ENCODE results near the gene THAP4. TPM values are rescaled to one million over a fixed set of nuclear protein-coding genes. Genes with fewer than 3 reads are reported as not detected.

Gene THAP4
- total RNA-seq, 2 experiments from 2014 or later, result 43.7 to 44.5 TPM

DNA sequence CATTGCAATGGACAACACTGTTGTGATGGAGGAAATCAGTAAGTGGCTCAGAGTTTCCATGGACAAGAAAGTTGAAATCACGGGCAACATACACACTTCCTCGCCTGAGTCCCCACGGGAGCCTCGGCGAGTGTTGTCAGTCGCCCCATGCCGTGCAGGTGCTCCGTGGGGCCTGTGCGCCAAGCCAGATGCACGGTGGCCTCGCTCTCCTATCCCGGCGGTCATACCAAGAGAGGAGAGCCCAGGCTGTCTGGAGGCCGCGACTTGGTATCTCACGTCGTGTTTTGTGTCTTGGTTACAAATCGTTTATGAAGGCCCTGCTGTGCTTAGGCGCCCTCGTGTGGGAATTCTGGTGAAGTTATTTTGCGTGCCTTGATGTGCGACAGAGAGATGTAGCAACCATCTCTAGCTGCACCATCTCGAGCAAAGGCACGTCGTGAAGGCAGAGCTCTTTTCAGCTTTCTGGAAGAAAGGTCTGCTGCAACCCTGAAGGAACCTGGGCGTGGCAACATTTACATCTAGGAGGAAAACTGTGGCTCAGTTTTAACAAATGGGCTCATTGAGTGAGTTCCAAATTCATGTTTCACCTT is 22.3 kb upstream of the THAP4 start:
- H3K27ac Mint-ChIP-seq, result no peak overlapping the region
- no peaks in the 10 kb centered on the region for H3K27me3 Mint-ChIP-seq
- no peaks in the 10 kb centered on the region for H3K9me3 Mint-ChIP-seq
- POLR2A ChIA-PET, result no interaction called here
- peak; percentile 59 for DNase-seq
- intact Hi-C loops (cut with micrococcal nuclease), result no loop called here
- H3K36me3 Mint-ChIP-seq, result peaks cover 36% of the 10 kb centered on the region
- H3K4me3 Mint-ChIP-seq, result no peak overlapping the region
- CTCF ChIA-PET, result interaction anchor here (0.7 to 2.1 kb wide), 8 partner anchors 9 to 808 kb away, joined by 3 to 11 read pairs (median 4); no protein-coding TSS in a partner anchor
- H3K4me1 Mint-ChIP-seq (ENCODE audit: low read depth), result no peaks in the 10 kb centered on the region

DNA sequence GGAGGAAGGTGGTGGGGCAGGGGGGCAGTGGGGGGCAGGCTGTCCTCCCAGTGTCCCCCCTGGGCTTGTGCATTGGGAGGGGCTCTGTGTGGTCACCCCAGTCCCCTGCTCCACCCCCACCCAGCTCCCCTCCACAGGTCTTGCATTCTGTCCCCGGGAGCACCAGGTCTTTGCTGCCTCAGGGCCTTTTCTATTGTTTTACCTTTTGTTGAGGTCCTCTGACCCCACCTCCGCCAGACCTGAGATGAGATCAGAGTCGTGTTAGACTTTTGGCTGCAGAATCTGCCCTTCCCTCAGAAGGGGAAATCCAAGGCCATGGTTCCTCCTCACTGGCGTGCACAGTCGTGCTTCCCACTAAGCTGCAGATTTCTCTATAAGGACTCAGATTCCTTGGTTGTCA is 21.3 kb upstream of the THAP4 start:
- H3K9me3 Mint-ChIP-seq, result no peaks in the 10 kb centered on the region
- no peak overlapping the region for H3K4me3 Mint-ChIP-seq
- intact Hi-C loops (cut with micrococcal nuclease), result no loop called here
- DNase-seq, result no peak
- H3K27ac Mint-ChIP-seq, result no peak overlapping the region
- H3K27me3 Mint-ChIP-seq, result no peaks in the 10 kb centered on the region
- ChIA-PET CTCF (interaction anchor here (1.0 to 2.1 kb wide), 3 partner anchors 16 to 807 kb away, joined by 4 to 11 read pairs (median 4); no protein-coding TSS in a partner anchor), POLR2A (no interaction called here)
- H3K4me1 Mint-ChIP-seq (ENCODE audit: low read depth), result no peaks in the 10 kb centered on the region
- H3K36me3 Mint-ChIP-seq, result peaks cover 38% of the 10 kb centered on the region

DNA sequence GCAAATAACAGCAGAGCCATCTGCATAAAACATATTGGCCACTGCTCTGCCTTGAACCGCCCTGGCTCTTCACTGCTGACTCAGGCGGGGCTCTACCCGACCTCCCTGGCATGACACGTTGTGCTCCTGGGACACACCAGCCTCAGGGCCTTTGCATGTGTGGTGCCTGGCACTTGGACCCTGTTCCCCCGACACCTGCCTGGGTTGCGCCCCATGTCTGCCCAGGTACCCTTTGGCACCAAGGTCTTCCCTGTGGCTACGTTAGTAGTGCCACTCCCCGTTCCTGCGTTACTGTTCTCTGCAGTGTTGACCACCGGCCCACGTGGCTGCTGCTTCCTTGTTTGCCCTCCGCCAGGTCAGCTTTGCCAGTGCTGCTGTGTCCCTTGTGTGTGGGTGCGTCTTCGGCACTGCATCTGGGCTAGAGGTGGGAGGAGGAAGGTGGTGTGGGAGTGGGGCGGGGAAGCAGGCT is 20.9 kb upstream of the THAP4 start:
- H3K9me3 Mint-ChIP-seq, result no peaks in the 10 kb centered on the region
- ChIA-PET CTCF (interaction anchor here (1.0 to 2.1 kb wide), 3 partner anchors 15 to 806 kb away, joined by 4 to 11 read pairs (median 4); no protein-coding TSS in a partner anchor), POLR2A (no interaction called here)
- H3K36me3 Mint-ChIP-seq, result peaks cover 38% of the 10 kb centered on the region
- no peak for DNase-seq
- no peak overlapping the region for H3K27ac Mint-ChIP-seq
- H3K4me1 Mint-ChIP-seq (ENCODE audit: low read depth), result no peaks in the 10 kb centered on the region
- no peaks in the 10 kb centered on the region for H3K27me3 Mint-ChIP-seq
- intact Hi-C loops (cut with micrococcal nuclease), result no loop called here
- H3K4me3 Mint-ChIP-seq, result no peak overlapping the region

DNA sequence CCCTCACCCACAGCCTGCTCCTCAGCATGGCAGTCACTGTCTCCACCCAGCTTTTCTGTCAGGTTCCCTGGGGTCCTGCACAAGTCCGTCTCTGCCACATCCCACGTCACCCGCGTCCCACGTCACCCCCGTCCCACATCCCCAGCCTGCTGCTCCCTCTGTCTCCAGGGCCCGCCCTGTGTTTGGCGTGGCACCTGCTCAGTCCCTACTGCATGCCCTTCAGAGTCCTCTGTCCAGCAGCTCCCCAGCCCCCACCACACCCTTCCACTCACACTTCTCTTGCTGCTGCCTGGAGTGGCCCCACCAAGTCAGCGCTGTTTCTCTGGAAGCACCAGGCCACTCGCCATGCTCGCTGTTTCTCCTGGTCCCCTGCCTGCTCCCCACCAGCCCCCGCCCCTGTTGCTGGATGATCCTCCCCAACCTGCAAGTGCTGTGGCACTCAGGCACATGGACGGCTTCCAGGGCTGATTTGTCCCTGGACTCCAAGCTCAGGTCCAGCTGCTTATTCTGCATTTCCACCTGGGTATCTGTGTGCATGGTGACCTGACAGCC is 19.3 kb upstream of the THAP4 start:
- no peak overlapping the region for H3K4me3 Mint-ChIP-seq
- no peaks in the 10 kb centered on the region for H3K27me3 Mint-ChIP-seq
- peaks cover 43% of the 10 kb centered on the region for H3K36me3 Mint-ChIP-seq
- ChIA-PET POLR2A (no interaction called here), CTCF (no interaction called here)
- no peak for DNase-seq
- H3K27ac Mint-ChIP-seq, result no peak overlapping the region
- intact Hi-C loops (cut with micrococcal nuclease), result no loop called here
- H3K9me3 Mint-ChIP-seq, result no peaks in the 10 kb centered on the region
- no peaks in the 10 kb centered on the region for H3K4me1 Mint-ChIP-seq (ENCODE audit: low read depth)

DNA sequence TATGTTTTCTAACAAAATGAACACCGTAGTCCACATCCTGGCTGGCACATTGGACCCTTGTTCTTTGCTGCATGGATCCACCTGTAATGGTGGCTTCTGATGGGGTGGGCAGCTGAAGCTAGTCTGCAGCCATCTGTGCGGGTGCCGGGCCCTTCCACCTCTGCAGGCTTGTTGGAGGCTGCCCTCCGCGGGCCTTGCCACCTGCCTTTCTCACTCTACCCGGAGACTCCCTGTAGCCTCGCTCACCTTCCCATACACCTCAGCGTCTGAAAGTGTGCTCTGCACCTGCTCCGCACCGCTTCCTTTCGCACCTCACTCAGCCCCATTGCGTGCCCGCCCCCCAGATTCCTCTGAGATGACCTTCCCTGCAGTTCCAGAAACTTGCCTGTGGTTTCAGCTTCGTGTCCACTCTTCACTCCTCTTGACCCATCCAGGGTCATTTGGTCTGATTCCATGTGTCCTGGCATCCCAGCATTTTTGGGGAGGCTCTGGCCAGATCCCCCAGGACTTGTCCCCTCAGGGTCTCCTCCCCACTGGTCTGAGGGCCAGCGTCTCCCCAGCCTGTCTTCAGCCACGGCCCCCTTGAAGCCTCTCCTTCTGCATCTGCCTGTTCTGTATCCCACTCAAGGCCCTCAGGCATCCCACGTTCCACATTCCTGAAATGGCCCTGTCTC is 18.7 kb upstream of the THAP4 start:
- intact Hi-C loops (cut with micrococcal nuclease), result no loop called here

DNA sequence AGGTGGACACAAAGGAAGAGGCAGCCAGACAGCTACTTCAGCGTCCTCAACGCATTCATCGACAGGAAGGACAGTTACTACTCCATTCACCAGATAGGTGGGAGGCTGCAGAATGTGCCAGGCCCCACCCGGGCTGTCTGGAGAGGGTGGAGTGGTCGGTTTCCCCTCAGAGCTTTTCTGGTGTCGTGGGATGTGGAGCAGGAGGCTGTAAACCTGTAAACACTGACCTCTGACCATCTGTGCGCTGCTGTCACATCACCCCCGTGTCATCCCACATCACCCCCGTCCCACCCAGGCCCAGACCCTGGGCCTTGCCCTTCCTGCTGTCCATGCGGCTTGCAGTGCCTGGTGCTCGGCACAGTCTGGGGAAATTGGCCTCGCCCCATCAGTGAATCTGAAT is 17.6 kb upstream of the THAP4 start:
- ChIA-PET POLR2A (no interaction called here), CTCF (no interaction called here)
- no peak overlapping the region for H3K27ac Mint-ChIP-seq
- DNase-seq, result no peak
- intact Hi-C loops (cut with micrococcal nuclease), result no loop called here
- H3K4me3 Mint-ChIP-seq, result no peak overlapping the region
- no peaks in the 10 kb centered on the region for H3K27me3 Mint-ChIP-seq
- H3K9me3 Mint-ChIP-seq, result no peaks in the 10 kb centered on the region
- H3K4me1 Mint-ChIP-seq (ENCODE audit: low read depth), result no peaks in the 10 kb centered on the region
- H3K36me3 Mint-ChIP-seq, result peaks cover 33% of the 10 kb centered on the region

More for the DNA sequence above, 18.7 kb upstream of the THAP4 start:
- no peaks in the 10 kb centered on the region for H3K4me1 Mint-ChIP-seq (ENCODE audit: low read depth)
- CTCF ChIA-PET, result no interaction called here
- H3K27me3 Mint-ChIP-seq, result no peaks in the 10 kb centered on the region
- H3K9me3 Mint-ChIP-seq, result no peaks in the 10 kb centered on the region
- H3K36me3 Mint-ChIP-seq, result peaks cover 40% of the 10 kb centered on the region
- POLR2A ChIA-PET, result no interaction called here
- no peak overlapping the region for H3K27ac Mint-ChIP-seq
- no peak for DNase-seq
- H3K4me3 Mint-ChIP-seq, result no peak overlapping the region

DNA sequence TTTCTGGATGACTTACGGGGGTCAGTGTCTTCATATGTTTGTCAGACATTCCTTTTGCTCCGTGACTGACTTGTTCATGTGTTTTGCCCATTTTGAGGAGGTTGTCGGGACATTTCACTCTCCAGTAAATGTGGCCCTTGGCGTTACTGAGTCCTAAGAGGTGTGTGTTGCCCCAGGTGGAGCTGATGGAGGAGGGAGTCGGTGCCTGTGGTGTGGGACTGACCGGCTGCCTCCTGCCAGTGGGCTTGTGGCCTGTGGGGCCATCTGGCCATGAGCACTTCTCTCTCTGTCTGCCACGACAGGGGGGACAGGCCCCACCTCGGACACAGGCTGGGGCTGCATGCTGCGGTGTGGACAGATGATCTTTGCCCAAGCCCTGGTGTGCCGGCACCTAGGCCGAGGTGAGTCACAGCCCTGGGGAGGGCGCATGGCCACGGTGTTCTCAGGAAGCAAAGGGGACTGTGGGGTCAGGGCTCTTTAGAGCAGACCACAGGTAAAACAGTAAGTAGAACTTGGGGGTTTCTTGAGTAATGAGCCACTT is 16.3 kb upstream of the THAP4 start:
- intact Hi-C loops (cut with micrococcal nuclease), result no loop called here
- no peak overlapping the region for H3K27ac Mint-ChIP-seq
- peaks cover 26% of the 10 kb centered on the region for H3K36me3 Mint-ChIP-seq
- no peak for DNase-seq
- H3K27me3 Mint-ChIP-seq, result no peaks in the 10 kb centered on the region
- peaks cover 4% of the 10 kb centered on the region for H3K4me1 Mint-ChIP-seq (ENCODE audit: low read depth)
- no peaks in the 10 kb centered on the region for H3K9me3 Mint-ChIP-seq
- ChIA-PET POLR2A (no interaction called here), CTCF (no interaction called here)
- no peak overlapping the region for H3K4me3 Mint-ChIP-seq

DNA sequence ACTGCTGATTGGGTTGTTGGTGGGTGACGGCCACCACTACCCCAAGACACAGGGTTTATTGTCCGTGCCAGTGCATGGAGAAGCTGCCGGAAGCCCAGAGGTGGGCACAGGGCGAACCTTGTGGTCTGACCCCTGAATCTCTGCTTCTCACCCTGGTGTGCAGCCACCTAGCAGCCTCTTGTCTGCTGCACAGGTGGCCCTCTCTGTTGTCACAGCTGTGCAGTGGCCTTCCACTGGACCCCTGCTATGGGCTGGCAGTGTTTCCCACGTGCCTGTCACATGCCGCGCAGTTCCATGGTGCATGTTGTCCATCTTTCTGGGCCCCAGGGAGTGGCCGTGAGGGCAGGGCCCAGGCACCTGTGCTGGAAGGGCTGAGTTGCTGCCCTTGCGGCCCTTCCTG is 15.8 kb upstream of the THAP4 start:
- H3K27me3 Mint-ChIP-seq, result no peaks in the 10 kb centered on the region
- H3K27ac Mint-ChIP-seq, result no peak overlapping the region
- POLR2A ChIA-PET, result no interaction called here
- H3K4me3 Mint-ChIP-seq, result no peak overlapping the region
- intact Hi-C loops (cut with micrococcal nuclease), result no loop called here
- peaks cover 24% of the 10 kb centered on the region for H3K36me3 Mint-ChIP-seq
- no peak for DNase-seq
- no peaks in the 10 kb centered on the region for H3K9me3 Mint-ChIP-seq
- CTCF ChIA-PET, result no interaction called here
- H3K4me1 Mint-ChIP-seq (ENCODE audit: low read depth), result peaks cover 4% of the 10 kb centered on the region

DNA sequence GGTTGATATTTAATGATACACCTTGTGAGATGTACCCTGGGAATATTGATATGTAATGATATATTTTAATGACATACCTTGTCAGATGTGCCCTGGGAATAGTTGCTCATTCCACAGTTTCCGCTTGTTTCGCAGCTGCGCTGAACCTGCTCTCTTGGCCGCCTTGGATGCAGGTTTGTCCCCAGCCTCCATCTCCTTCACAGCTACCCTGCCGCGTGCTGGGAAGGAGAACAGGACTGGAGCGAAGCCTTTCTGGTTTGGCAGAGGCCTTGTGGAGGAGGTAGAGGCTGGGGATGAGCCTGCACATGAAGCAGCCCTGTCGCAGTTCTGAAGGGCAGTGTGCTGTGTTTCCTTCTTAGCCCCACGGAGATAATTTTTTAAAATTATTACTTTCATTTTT is 15.2 kb upstream of the THAP4 start:
- ChIA-PET CTCF (no interaction called here), POLR2A (no interaction called here)
- intact Hi-C loops (cut with micrococcal nuclease), result no loop called here
- no peak for DNase-seq
- no peak overlapping the region for H3K27ac Mint-ChIP-seq
- peaks cover 22% of the 10 kb centered on the region for H3K36me3 Mint-ChIP-seq
- H3K4me3 Mint-ChIP-seq, result no peak overlapping the region
- H3K27me3 Mint-ChIP-seq, result no peaks in the 10 kb centered on the region
- no peaks in the 10 kb centered on the region for H3K9me3 Mint-ChIP-seq
- peaks cover 4% of the 10 kb centered on the region for H3K4me1 Mint-ChIP-seq (ENCODE audit: low read depth)

DNA sequence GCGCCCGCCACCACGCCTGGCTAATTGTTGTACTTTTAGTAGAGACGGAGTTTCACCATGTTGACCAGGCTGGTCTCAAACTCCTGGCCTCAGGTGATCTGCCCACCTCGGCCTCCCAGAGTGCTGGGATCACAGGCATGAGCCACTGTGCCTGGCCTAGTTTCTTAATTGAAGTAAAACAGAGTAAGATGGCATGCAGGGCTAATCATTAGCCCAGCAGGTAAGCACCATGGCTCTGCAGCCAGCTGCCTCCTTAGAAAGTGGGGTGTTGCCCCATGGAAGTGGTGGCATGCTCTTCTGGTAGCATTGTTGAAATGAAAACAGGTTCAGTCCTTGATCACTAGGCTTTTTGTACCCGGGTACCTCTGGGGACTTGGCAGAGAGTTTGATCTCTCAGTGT is 13.0 kb upstream of the THAP4 start:
- ChIA-PET POLR2A (no interaction called here), CTCF (interaction anchor here (1.0 to 1.4 kb wide), 2 partner anchors 10 to 229 kb away, joined by 4 read pairs; no protein-coding TSS in a partner anchor)
- no peak overlapping the region for H3K4me3 Mint-ChIP-seq
- intact Hi-C loops (cut with micrococcal nuclease), result no loop called here
- peaks cover 4% of the 10 kb centered on the region for H3K4me1 Mint-ChIP-seq (ENCODE audit: low read depth)
- no peaks in the 10 kb centered on the region for H3K27me3 Mint-ChIP-seq
- peaks cover 12% of the 10 kb centered on the region for H3K36me3 Mint-ChIP-seq
- no peak for DNase-seq
- no peaks in the 10 kb centered on the region for H3K9me3 Mint-ChIP-seq
- H3K27ac Mint-ChIP-seq, result no peak overlapping the region

DNA sequence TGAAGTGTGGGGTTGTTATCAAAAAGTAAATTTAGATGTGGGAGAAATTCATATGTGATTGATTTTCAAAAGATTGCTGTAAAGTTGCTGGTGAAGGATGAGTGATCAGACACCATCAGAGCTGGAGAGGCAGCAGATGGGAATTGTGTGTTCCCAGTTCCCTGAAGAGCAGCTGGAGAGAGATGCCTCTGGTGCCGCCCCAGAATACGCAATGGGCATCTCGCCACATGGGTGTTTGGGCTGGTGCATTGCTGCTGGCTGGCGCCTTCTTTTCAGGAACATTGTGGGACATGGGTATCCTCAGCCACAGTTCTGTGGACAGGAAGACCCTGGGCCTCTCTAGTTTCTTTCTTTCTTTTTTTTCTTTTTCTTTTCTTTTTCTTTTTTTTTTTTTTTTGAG is 12.4 kb upstream of the THAP4 start:
- ChIA-PET POLR2A (no interaction called here), CTCF (interaction anchor here (1.5 kb wide), 1 partner anchor 10 kb away, joined by 3 read pairs; no protein-coding TSS in a partner anchor)
- no peak overlapping the region for H3K4me3 Mint-ChIP-seq
- H3K27ac Mint-ChIP-seq, result no peak overlapping the region
- H3K9me3 Mint-ChIP-seq, result no peaks in the 10 kb centered on the region
- peaks cover 10% of the 10 kb centered on the region for H3K36me3 Mint-ChIP-seq
- no peaks in the 10 kb centered on the region for H3K27me3 Mint-ChIP-seq
- intact Hi-C loops (cut with micrococcal nuclease), result no loop called here
- no peak for DNase-seq
- H3K4me1 Mint-ChIP-seq (ENCODE audit: low read depth), result peaks cover 4% of the 10 kb centered on the region

DNA sequence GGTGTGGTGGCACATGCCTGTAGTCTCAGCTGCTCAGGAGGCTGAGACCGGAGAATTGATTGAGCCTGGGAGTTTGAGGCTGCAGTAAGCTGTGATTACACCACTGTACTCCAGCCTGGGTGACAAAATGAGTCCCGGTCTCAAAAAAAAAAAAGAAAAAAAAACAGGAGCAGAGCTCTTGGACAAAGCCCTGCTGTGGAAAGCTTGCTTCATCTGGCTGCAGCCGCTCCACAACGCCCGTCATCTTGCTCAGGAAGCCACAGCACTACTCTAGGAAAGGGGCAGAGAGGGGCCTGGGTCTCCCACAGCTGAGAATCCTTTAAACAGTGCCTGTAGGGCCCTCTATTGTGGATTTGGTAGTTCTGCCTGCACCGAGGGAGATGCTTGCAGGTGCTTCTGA is 11.5 kb upstream of the THAP4 start:
- H3K4me1 Mint-ChIP-seq (ENCODE audit: low read depth), result peaks cover 4% of the 10 kb centered on the region
- DNase-seq, result no peak
- no peaks in the 10 kb centered on the region for H3K27me3 Mint-ChIP-seq
- no peaks in the 10 kb centered on the region for H3K9me3 Mint-ChIP-seq
- no peak overlapping the region for H3K4me3 Mint-ChIP-seq
- POLR2A ChIA-PET, result no interaction called here
- intact Hi-C loops (cut with micrococcal nuclease), result no loop called here
- CTCF ChIA-PET, result interaction anchor here (1.5 kb wide), 1 partner anchor 11 kb away, joined by 3 read pairs; no protein-coding TSS in a partner anchor
- H3K27ac Mint-ChIP-seq, result no peak overlapping the region
- peaks cover 8% of the 10 kb centered on the region for H3K36me3 Mint-ChIP-seq
